Upper lobe of right lung (tissue), 1 donor: ENCODE results near the gene DIP2C. TPM values are rescaled to one million over a fixed set of nuclear protein-coding genes. Genes with fewer than 3 reads are reported as not detected.

Experiments
- ATAC-seq: fragments of 200-7000 bp; cut with Tn5 transposase; one replicate; pipeline ENCODE4 v1.9.1; 2020; ENCODE audit warnings: mild to moderate bottlenecking, moderate library complexity
- DNase-seq: peaks from one replicate; pipeline ENCODE4 v3.0.0-alpha.2; 2020
- H3K27ac ChIP-seq: fragments of 200-600 bp; one replicate; pipeline ENCODE4 v1.8.0; 2022
- H3K27me3 ChIP-seq: fragments of 200-600 bp; one replicate; pipeline ENCODE4 v1.8.0; 2022; ENCODE audit warnings: mild to moderate bottlenecking
- H3K36me3 ChIP-seq: fragments of 200-600 bp; one replicate; pipeline ENCODE4 v1.8.0; 2022
- H3K4me1 ChIP-seq: fragments of 200-600 bp; one replicate; pipeline ENCODE4 v1.8.0; 2022
- H3K4me3 ChIP-seq: fragments of 200-600 bp; one replicate; pipeline ENCODE4 v1.8.0; 2022; ENCODE audit warnings: mild to moderate bottlenecking
- H3K9me3 ChIP-seq: fragments of 200-600 bp; one replicate; pipeline ENCODE4 v1.8.0; 2022
- CTCF ChIP-seq: fragments of 200-600 bp; IDR thresholded peaks from one replicate; pipeline ENCODE4 v1.8.0; 2022; ENCODE audit warnings: antibody characterized with exemption
- intact Hi-C: fragments of 100-400 bp; cut with DNase I; formaldehyde crosslinking; loops from one replicate; pipeline ENCODE4 v1.11.0; 2022
- microRNA-seq: library from miRNA; unstranded; fragments of <30 nt; microRNA quantifications from one replicate; pipeline ENCODE4 v1.2.0, GENCODE V29; 2020; ENCODE audit warnings: borderline microRNAs expressed
- total RNA-seq: library from RNA; stranded (reverse); fragmentation: NEBNext Ultra II Directional; extraction: Animal tissue kit (Norgen Biotek cat#: 25700); gene quantifications from one replicate; pipeline ENCODE4 v1.2.1, GENCODE V29; 2021
- donor health status: DM: no; HTN: yes; CAD: no; lungs with severe emphysema.

DIP2C gene
- total RNA-seq, 1 donor from 2014 or later, result 17.3 TPM

DNA sequence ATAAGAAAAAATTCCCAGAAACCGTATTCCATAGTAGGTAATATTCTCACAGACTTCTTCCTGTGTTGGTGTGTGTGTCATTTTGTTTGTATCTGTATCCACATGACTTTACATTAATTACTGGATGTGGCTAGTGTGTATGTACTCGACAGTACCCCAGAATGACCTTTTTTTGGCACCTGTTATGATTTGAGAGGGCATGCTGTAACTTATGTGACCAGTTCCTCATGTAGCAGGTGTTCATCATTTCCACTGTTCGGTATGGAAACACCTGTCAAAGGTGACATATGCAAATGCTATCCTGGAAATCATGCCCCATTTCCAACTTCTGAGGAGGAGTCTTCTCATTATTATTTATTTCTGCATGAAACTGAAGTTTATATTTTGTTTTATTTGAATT, 464.9 kb downstream of the DIP2C start:
- intact Hi-C loops, result no loop called here
- Histone ChIP-seq H3K4me3 (no peak overlapping the region), H3K27me3 (no peaks in the 10 kb centered on the region), H3K4me1 (peaks cover 9% of the 10 kb centered on the region), H3K36me3 (no peaks in the 10 kb centered on the region), H3K9me3 (no peaks in the 10 kb centered on the region), H3K27ac (no peak overlapping the region)
- TF ChIP-seq CTCF, result no peak
- ATAC-seq (no peak), DNase-seq (no peak)

Small RNA genes within 50 kb of the gene (microRNA-seq; reads per million reads assigned to microRNA genes)
- gene MIR5699, result 1.5 reads per million

Other genes starting within 250 kb of the DIP2C start
- 126 TPM for gene LARP4B, start 242.0 kb upstream of the DIP2C start, total RNA-seq